IPS DF 6.9 (cell line): ENCODE results near the gene VIP.
"Not testable (repeated sequence)": the region's sequence is repeated elsewhere in the genome, so short reads cannot be mapped to it uniquely, and the experiment has no call there.

ENCODE experiments used
- DNase-seq: peaks from one replicate; pipeline ENCODE4 v3.0.0-alpha.2; 2013; ENCODE audit warnings: low read depth, low spot score
- H3K27ac ChIP-seq: one replicate; pipeline ENCODE4 v1.5.1; 2013; ENCODE audit warnings: low read length, control low read depth
- H3K27me3 ChIP-seq: 2 replicates; pipeline ENCODE4 v1.6.1; 2013; ENCODE audit warnings: mild to moderate bottlenecking, low read length; ENCODE audit not compliant: control insufficient read depth, insufficient read depth
- H3K36me3 ChIP-seq: 2 replicates; pipeline ENCODE4 v1.6.1; 2013; ENCODE audit warnings: low read length; ENCODE audit not compliant: control insufficient read depth, insufficient read depth
- H3K4me1 ChIP-seq: 2 replicates; pipeline ENCODE4 v1.6.1; 2013; ENCODE audit warnings: low read length; ENCODE audit not compliant: control insufficient read depth, insufficient read depth
- H3K4me3 ChIP-seq: 2 replicates; pipeline ENCODE4 v1.5.1; 2013; ENCODE audit warnings: mild to moderate bottlenecking, low read length
- H3K9me3 ChIP-seq: 2 replicates; pipeline ENCODE4 v1.6.1; 2013; ENCODE audit warnings: low read length, inconsistent platforms; ENCODE audit not compliant: control insufficient read depth, insufficient read depth
- WGBS: extraction: QIAGEN DNeasy Blood & Tissue Kit; methylation state at CpG from one replicate; pipeline ENCODE4 v1.1.7; 2013; ENCODE audit warnings: mixed read lengths, missing lambda C conversion rate; ENCODE audit not compliant: insufficient read length, insufficient coverage; 5-methylcytosine and 5-hydroxymethylcytosine counted together

VIP gene

GRCh38 chr6:152750694-152751093, at the start of gene VIP:
TSS of gene VIP (plus strand) at chr6:152750797. CDS start at chr6:152752178, 1,381 bp downstream.
- Histone ChIP-seq H3K4me3 (no peak within 1 kb of the TSS), H3K36me3 (no peaks in the 10 kb centered on the region), H3K27ac (no peak within 1 kb of the TSS), H3K9me3 (no peaks in the 10 kb centered on the region), H3K4me1 (no peaks in the 10 kb centered on the region), H3K27me3 (no peaks in the 10 kb centered on the region)
- DNase-seq: peak; percentile 63
- WGBS: no CpG with 5 or more reads among the region's 5 CpGs

GRCh38 chr6:152701081-152701862, 49.3 kb upstream of the VIP start:
- Histone ChIP-seq H3K4me3 (no peak overlapping the region), H3K36me3 (no peaks in the 10 kb centered on the region), H3K27ac (no peak overlapping the region), H3K4me1 (no peaks in the 10 kb centered on the region), H3K9me3 (no peaks in the 10 kb centered on the region), H3K27me3 (no peaks in the 10 kb centered on the region)
- DNase-seq: no peak
- no CpG with 5 or more reads among the region's 7 CpGs for WGBS

- H3K27me3 ChIP-seq: no peaks in the 10 kb centered on the region
- DNase-seq: no peak
- H3K4me3 ChIP-seq: no peak overlapping the region
- no peaks in the 10 kb centered on the region for H3K9me3 ChIP-seq
- no peak overlapping the region for H3K27ac ChIP-seq
- no peaks in the 10 kb centered on the region for H3K4me1 ChIP-seq
- WGBS: no CpG with 5 or more reads among the region's 4 CpGs
- no peaks in the 10 kb centered on the region for H3K36me3 ChIP-seq
These were observed 48.7 kb upstream of the VIP start for GRCh38 chr6:152701863-152702401.

- not testable (repeated sequence) for H3K4me1 ChIP-seq, H3K27me3 ChIP-seq, DNase-seq, H3K36me3 ChIP-seq, H3K27ac ChIP-seq, H3K9me3 ChIP-seq, H3K4me3 ChIP-seq
These were observed 46.8 kb upstream of the VIP start for GRCh38 chr6:152703750-152704149.

DNA sequence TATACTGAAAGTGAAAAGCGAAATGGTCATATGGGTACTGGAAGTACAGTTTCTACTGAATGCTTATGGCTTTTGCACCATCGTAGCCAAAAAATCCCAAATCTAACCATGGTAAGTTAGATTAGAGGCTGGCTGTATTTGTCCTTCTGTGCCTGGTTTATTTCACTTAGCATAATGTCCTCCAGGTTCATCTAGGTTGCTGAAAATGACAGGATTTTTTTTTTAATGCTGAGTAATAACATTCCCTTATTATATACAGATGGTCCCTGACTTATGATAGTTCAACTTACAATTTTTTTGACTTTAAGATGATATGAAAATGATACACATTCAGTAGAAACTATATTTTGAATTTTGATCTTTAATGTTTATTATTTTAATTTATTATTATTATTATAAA, 45.3 kb upstream of the VIP start:
- Histone ChIP-seq H3K9me3 (no peaks in the 10 kb centered on the region), H3K27ac (no peak overlapping the region), H3K4me1 (no peaks in the 10 kb centered on the region), H3K36me3 (no peaks in the 10 kb centered on the region), H3K27me3 (no peaks in the 10 kb centered on the region), H3K4me3 (no peak overlapping the region)
- no CpG with 5 or more reads among the region's 2 CpGs for WGBS
- no peak for DNase-seq

GRCh38 chr6:152716322-152716721, 34.3 kb upstream of the VIP start:
- H3K4me3 ChIP-seq: no peak overlapping the region
- H3K27me3 ChIP-seq: no peaks in the 10 kb centered on the region
- no peaks in the 10 kb centered on the region for H3K36me3 ChIP-seq
- DNase-seq: no peak
- H3K4me1 ChIP-seq: no peaks in the 10 kb centered on the region
- H3K27ac ChIP-seq: no peak overlapping the region
- H3K9me3 ChIP-seq: no peaks in the 10 kb centered on the region
- no CpG with 5 or more reads among the region's 3 CpGs for WGBS

- Histone ChIP-seq H3K9me3 (no peaks in the 10 kb centered on the region), H3K4me3 (no peak overlapping the region), H3K4me1 (no peaks in the 10 kb centered on the region), H3K27ac (no peak overlapping the region), H3K36me3 (no peaks in the 10 kb centered on the region), H3K27me3 (no peaks in the 10 kb centered on the region)
- DNase-seq: no peak
- no CpG with 5 or more reads among the region's 3 CpGs for WGBS
These were observed 29.6 kb upstream of the VIP start for GRCh38 chr6:152720974-152721373.

DNA sequence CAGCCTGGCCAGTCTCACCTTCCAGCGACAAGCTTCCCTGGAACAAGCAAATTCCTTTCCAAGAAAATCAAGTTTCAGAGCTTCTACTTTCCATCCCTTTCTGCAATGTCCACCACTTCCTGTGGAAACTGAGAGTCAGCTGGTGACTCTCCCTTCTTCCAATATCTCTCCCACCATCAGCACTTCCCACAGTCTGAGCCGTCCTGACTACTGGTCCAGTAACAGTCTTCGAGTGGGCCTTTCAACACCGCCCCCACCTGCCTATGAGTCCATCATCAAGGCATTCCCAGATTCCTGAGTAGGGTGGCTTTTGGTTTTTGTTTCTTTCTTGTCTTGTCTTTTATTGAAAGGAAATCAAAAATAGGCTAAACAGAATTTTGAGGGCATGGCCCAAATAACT, 28.6 kb upstream of the VIP start:
- no peaks in the 10 kb centered on the region for H3K9me3 ChIP-seq
- no CpG with 5 or more reads among the region's 4 CpGs for WGBS
- no peaks in the 10 kb centered on the region for H3K4me1 ChIP-seq
- no peaks in the 10 kb centered on the region for H3K36me3 ChIP-seq
- H3K4me3 ChIP-seq: no peak overlapping the region
- no peak for DNase-seq
- no peak overlapping the region for H3K27ac ChIP-seq
- H3K27me3 ChIP-seq: no peaks in the 10 kb centered on the region

DNA sequence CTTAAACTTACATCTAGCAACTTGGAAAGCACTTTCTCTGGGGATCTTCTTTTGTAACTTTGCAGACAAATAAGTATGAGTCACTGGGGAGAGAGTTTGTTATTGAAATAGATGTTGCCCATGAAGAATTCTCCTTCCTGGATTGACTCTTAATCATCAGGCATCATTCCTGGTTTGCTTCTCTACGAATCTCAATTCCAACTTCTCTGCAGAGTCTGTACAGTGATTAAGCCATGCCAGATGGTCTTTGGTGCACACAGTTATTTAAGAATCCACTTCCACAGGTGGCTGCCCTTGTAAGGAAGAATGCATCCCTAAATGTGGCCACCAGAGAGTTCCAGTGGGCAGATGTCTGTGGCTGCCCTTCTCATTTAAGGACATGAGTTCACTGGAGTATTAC, 27.2 kb upstream of the VIP start:
- Histone ChIP-seq H3K9me3 (no peaks in the 10 kb centered on the region), H3K27ac (no peak overlapping the region), H3K4me3 (no peak overlapping the region), H3K27me3 (no peaks in the 10 kb centered on the region), H3K36me3 (no peaks in the 10 kb centered on the region), H3K4me1 (no peaks in the 10 kb centered on the region)
- no peak for DNase-seq
- no CpG with 5 or more reads among the region's 1 CpG for WGBS

DNA sequence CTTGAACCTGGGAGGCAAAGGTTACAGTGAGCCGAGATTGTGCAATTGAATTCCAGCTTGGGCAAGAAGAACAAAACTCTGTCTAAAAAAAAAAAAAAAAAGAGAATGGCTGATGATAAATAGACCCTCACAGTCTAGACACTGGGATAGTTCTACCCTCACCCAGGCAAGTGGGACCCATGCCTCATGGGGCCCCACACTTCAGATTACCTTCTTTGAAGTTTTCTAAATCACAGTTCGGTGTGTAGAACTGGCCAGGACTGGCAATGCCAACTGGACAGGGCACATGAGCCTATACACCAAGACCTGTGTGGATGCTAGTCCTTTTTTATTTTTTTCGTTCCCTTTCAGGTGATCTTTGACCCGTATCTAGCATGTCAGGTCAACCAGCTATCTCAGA, 24.3 kb upstream of the VIP start:
- Histone ChIP-seq H3K9me3 (no peaks in the 10 kb centered on the region), H3K4me1 (no peaks in the 10 kb centered on the region), H3K27me3 (no peaks in the 10 kb centered on the region), H3K27ac (no peak overlapping the region), H3K36me3 (no peaks in the 10 kb centered on the region), H3K4me3 (no peak overlapping the region)
- no peak for DNase-seq
- no CpG with 5 or more reads among the region's 4 CpGs for WGBS

DNA sequence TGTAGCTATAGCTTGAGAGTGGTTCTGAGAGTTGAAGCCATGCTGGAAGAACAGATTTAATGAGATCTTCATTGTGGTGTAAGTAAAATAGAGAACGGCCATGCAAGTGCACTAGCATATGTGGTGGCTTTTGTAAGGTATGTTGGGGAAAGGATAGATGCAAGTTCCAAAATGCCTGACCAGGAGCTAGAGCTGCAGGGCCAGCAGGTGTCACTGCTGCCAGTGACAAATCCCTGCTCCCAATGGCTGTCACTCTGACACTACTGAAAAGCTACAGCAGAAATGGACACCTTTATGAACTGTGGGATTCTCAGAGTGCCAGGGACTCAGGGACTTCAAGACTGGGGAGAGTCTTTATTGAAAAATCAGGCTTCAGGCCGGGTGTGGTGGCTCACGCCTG, 23.1 kb upstream of the VIP start:
- WGBS: no CpG with 5 or more reads among the region's 3 CpGs
- no peak for DNase-seq
- no peak overlapping the region for H3K27ac ChIP-seq

More for the DNA sequence above, 23.1 kb upstream of the VIP start:
- Histone ChIP-seq H3K27me3 (no peaks in the 10 kb centered on the region), H3K9me3 (no peaks in the 10 kb centered on the region), H3K4me1 (no peaks in the 10 kb centered on the region), H3K36me3 (no peaks in the 10 kb centered on the region), H3K4me3 (no peak overlapping the region)
